Measurements from ENCODE around the gene DPP6. TPM values are rescaled to one million over a fixed set of nuclear protein-coding genes. Genes with fewer than 3 reads are reported as not detected.

The DPP6 gene
- total RNA-seq, 1 experiment from 2014 or later, result not detected

- BruUV-seq (replicated peaks), result no TSS peak
- no peak overlapping the region for H3K27ac ChIP-seq (ENCODE audit: low read length)
- TF ChIP-seq REST (IDR thresholded peaks at IDR 0.05; ENCODE audit: insufficient read depth in 1 of 2, low read depth in 2 of 2, low read length in 1 of 2), result no peak
- no peak for TF ChIP-seq TCF7L2 (IDR thresholded peaks at IDR 0.05; ENCODE audit: low read depth, low read length)
- no peak for TF ChIP-seq SIN3A (IDR thresholded peaks at IDR 0.05; ENCODE audit: borderline replicate concordance, insufficient read depth, low read depth, low read length)
- no peak for TF ChIP-seq POLR2AphosphoS5 (IDR thresholded peaks at IDR 0.05; ENCODE audit: low read depth, low read length)
- TF ChIP-seq, protein P1, sequence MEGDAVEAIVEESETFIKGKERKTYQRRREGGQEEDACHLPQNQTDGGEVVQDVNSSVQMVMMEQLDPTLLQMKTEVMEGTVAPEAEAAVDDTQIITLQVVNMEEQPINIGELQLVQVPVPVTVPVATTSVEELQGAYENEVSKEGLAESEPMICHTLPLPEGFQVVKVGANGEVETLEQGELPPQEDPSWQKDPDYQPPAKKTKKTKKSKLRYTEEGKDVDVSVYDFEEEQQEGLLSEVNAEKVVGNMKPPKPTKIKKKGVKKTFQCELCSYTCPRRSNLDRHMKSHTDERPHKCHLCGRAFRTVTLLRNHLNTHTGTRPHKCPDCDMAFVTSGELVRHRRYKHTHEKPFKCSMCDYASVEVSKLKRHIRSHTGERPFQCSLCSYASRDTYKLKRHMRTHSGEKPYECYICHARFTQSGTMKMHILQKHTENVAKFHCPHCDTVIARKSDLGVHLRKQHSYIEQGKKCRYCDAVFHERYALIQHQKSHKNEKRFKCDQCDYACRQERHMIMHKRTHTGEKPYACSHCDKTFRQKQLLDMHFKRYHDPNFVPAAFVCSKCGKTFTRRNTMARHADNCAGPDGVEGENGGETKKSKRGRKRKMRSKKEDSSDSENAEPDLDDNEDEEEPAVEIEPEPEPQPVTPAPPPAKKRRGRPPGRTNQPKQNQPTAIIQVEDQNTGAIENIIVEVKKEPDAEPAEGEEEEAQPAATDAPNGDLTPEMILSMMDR (IDR thresholded peaks at IDR 0.05), result no peak
- ChIA-PET POLR2A (no interaction called here), CTCF (no interaction called here)
- H3K9me3 ChIP-seq (ENCODE audit: control insufficient read depth, insufficient read depth, low read depth, low read length), result no peaks in the 10 kb centered on the region
- no peak for ATAC-seq
- intact Hi-C loops (cut with micrococcal nuclease; ENCODE audit: unreplicated experiment) (no loop called here), in situ Hi-C loops (cut with HindIII; ENCODE audit: low pct_unique_long_range_greater_than_20kb, low sequenced_read_pairs) (no loop called here)
- H3K27me3 ChIP-seq (ENCODE audit: control insufficient read depth, insufficient read depth, low read length), result peaks cover 7% of the 10 kb centered on the region; the same call in 1 of the 2 replicates
- no peaks in the 10 kb centered on the region for H3K4me1 ChIP-seq (ENCODE audit: control insufficient read depth, insufficient read depth, low read length)
- no peaks in the 10 kb centered on the region for H3K36me3 ChIP-seq (ENCODE audit: control insufficient read depth, insufficient read depth, low read length)
- no peak overlapping the region for H3K4me3 ChIP-seq (ENCODE audit: low read depth in 2 of 2, low read length in 2 of 2)
- no peak for DNase-seq (ENCODE audit: low read depth, low spot score)
These were observed 333.0 kb downstream of the DPP6 start for GRCh38 chr7:154385214-154385613.

- H3K27ac ChIP-seq (ENCODE audit: low read length), result no peak overlapping the region
- no peaks in the 10 kb centered on the region for H3K4me1 ChIP-seq (ENCODE audit: control insufficient read depth, insufficient read depth, low read length)
- no TSS peak for BruUV-seq (replicated peaks)
- CTCF ChIA-PET, result no interaction called here
- no peak overlapping the region for H3K4me3 ChIP-seq (ENCODE audit: low read depth in 2 of 2, low read length in 2 of 2)
- no peaks in the 10 kb centered on the region for H3K9me3 ChIP-seq (ENCODE audit: control insufficient read depth, insufficient read depth, low read depth, low read length)
- POLR2A ChIA-PET, result no interaction called here
- H3K36me3 ChIP-seq (ENCODE audit: control insufficient read depth, insufficient read depth, low read length), result no peaks in the 10 kb centered on the region
- in situ Hi-C loops (cut with HindIII; ENCODE audit: low pct_unique_long_range_greater_than_20kb, low sequenced_read_pairs) (no loop called here), intact Hi-C loops (cut with micrococcal nuclease; ENCODE audit: unreplicated experiment) (no loop called here)
- H3K27me3 ChIP-seq (ENCODE audit: control insufficient read depth, insufficient read depth, low read length), result peaks cover 7% of the 10 kb centered on the region; the same call in 1 of the 2 replicates
- TF ChIP-seq, protein P1 (IDR thresholded peaks at IDR 0.05), result no peak
- TF ChIP-seq POLR2AphosphoS5 (IDR thresholded peaks at IDR 0.05; ENCODE audit: low read depth, low read length), result no peak
- no peak for TF ChIP-seq TCF7L2 (IDR thresholded peaks at IDR 0.05; ENCODE audit: low read depth, low read length)
- TF ChIP-seq REST (IDR thresholded peaks at IDR 0.05; ENCODE audit: insufficient read depth in 1 of 2, low read depth in 2 of 2, low read length in 1 of 2), result no peak
- no peak for TF ChIP-seq SIN3A (IDR thresholded peaks at IDR 0.05; ENCODE audit: borderline replicate concordance, insufficient read depth, low read depth, low read length)
- DNase-seq (ENCODE audit: low read depth, low spot score) (no peak), ATAC-seq (no peak)
These were observed 335.1 kb downstream of the DPP6 start for GRCh38 chr7:154387252-154387651.

All from Panc1 (cell line).